Suprapubic skin (tissue), 4 donors: ENCODE results near the gene KYAT1. TPM values are rescaled to one million over a fixed set of nuclear protein-coding genes. Genes with fewer than 3 reads are reported as not detected.

Source experiments
- DNase-seq, 2 donors: peaks; one replicate each; pipeline ENCODE4 v3.0.0-alpha.2; 2019; ENCODE audit warnings: low spot score in 2 of 2
- H3K27ac ChIP-seq: fragments of 200-600 bp; sonication (generic); one replicate; pipeline ENCODE4 v1.5.1; 2019
- H3K27me3 ChIP-seq: fragments of 200-600 bp; sonication (generic); one replicate; pipeline ENCODE4 v1.5.1; 2019
- H3K36me3 ChIP-seq: fragments of 200-600 bp; sonication (generic); one replicate; pipeline ENCODE4 v1.5.1; 2019
- H3K4me1 ChIP-seq: fragments of 200-600 bp; sonication (generic); one replicate; pipeline ENCODE4 v1.5.1; 2019
- H3K4me3 ChIP-seq: fragments of 200-600 bp; sonication (generic); one replicate; pipeline ENCODE4 v1.5.1; 2019; ENCODE audit warnings: mild to moderate bottlenecking
- H3K9me3 ChIP-seq: fragments of 200-600 bp; sonication (generic); one replicate; pipeline ENCODE4 v1.5.1; 2019
- CTCF ChIP-seq, 2 donors: fragments of 200-600 bp in 1 of 2; fragments of 450-650 bp in 1 of 2; sonication (generic) in 1 of 2; IDR thresholded peaks; one replicate each; pipeline ENCODE4 v1.5.1; 2016 to 2019; ENCODE audit warnings: antibody characterized with exemption in 2 of 2, mild to moderate bottlenecking in 1 of 2, moderate library complexity in 1 of 2
- EP300 ChIP-seq: sonication (generic); formaldehyde crosslinking; IDR thresholded peaks from one replicate; pipeline ENCODE4 v1.6.1; 2017; ENCODE audit warnings: antibody characterized with exemption
- POLR2A ChIP-seq, 2 donors: fragments of 450-650 bp; IDR thresholded peaks; one replicate each; pipeline ENCODE4 v1.6.1; 2017; ENCODE audit warnings: antibody characterized with exemption in 2 of 2, mild to moderate bottlenecking in 2 of 2, moderate library complexity in 2 of 2
- POLR2AphosphoS5 ChIP-seq, 3 donors: sonication (generic); formaldehyde crosslinking; IDR thresholded peaks; one replicate each; pipeline ENCODE4 v1.6.1; 2017; ENCODE audit warnings: antibody characterized with exemption in 3 of 3
- WGBS: methylation state at CpG from one replicate; pipeline ENCODE4 v1.1.5; 2018; 5-methylcytosine and 5-hydroxymethylcytosine counted together
- total RNA-seq, 4 donors: library from RNA; depleted of rRNA; stranded (reverse); fragments of >200 nt; gene quantifications; one replicate each; pipeline ENCODE4 v1.1.0, GENCODE V29; 2016

The KYAT1 gene
- total RNA-seq, 4 donors from 2014 or later, result 10.6 to 17.1 (median 14.6) TPM

- Histone ChIP-seq H3K27me3 (no peaks in the 10 kb centered on the region), H3K9me3 (no peaks in the 10 kb centered on the region), H3K4me3 (peak overlapping the region; percentile 29), H3K36me3 (peaks cover 21% of the 10 kb centered on the region), H3K27ac (peak overlapping the region; percentile 86), H3K4me1 (peaks cover 91% of the 10 kb centered on the region)
- WGBS, result 34% methylated on average over 10 of the region's 26 CpGs
- TF ChIP-seq POLR2A (IDR thresholded peaks at IDR 0.05) (no peak), POLR2AphosphoS5 (IDR thresholded peaks at IDR 0.05) (peak in 2 of 3 donors; percentile 8 to 55)
- peak; percentile 90 to 91 for DNase-seq
Measured at GRCh38 chr9:128917151-128917849, 35.5 kb upstream of the KYAT1 start.

- no peaks in the 10 kb centered on the region for H3K27me3 ChIP-seq
- H3K4me1 ChIP-seq, result peaks cover 92% of the 10 kb centered on the region
- H3K9me3 ChIP-seq, result no peaks in the 10 kb centered on the region
- H3K27ac ChIP-seq, result peak overlapping the region; percentile 86
- peak overlapping the region; percentile 29 for H3K4me3 ChIP-seq
- WGBS, result 68% methylated on average over 11 of the region's 11 CpGs
- DNase-seq, result no peak
- TF ChIP-seq EP300 (no peak), CTCF (IDR thresholded peaks at IDR 0.05) (no peak), POLR2A (IDR thresholded peaks at IDR 0.05) (no peak), POLR2AphosphoS5 (IDR thresholded peaks at IDR 0.05) (no peak)
- H3K36me3 ChIP-seq, result peaks cover 21% of the 10 kb centered on the region
Measured at GRCh38 chr9:128916745-128917144, 35.0 kb upstream of the KYAT1 start.

GRCh38 chr9:128916204-128916603, 34.5 kb upstream of the KYAT1 start:
- H3K4me3 ChIP-seq, result peak overlapping the region; percentile 29
- H3K36me3 ChIP-seq, result peaks cover 21% of the 10 kb centered on the region
- H3K27ac ChIP-seq, result peak overlapping the region; percentile 86
- no peaks in the 10 kb centered on the region for H3K9me3 ChIP-seq
- 29% methylated on average over 14 of the region's 18 CpGs for WGBS
- DNase-seq, result no peak
- H3K4me1 ChIP-seq, result peaks cover 92% of the 10 kb centered on the region
- TF ChIP-seq POLR2AphosphoS5 (IDR thresholded peaks at IDR 0.05), result no peak
- no peak for TF ChIP-seq EP300
- no peak for TF ChIP-seq CTCF (IDR thresholded peaks at IDR 0.05)
- no peak for TF ChIP-seq POLR2A (IDR thresholded peaks at IDR 0.05)
- no peaks in the 10 kb centered on the region for H3K27me3 ChIP-seq

GRCh38 chr9:128913995-128914772, 32.4 kb upstream of the KYAT1 start:
- Histone ChIP-seq H3K4me3 (no peak overlapping the region), H3K36me3 (peaks cover 34% of the 10 kb centered on the region), H3K9me3 (no peaks in the 10 kb centered on the region), H3K27me3 (no peaks in the 10 kb centered on the region), H3K27ac (peak overlapping the region; percentile 79), H3K4me1 (peaks cover 89% of the 10 kb centered on the region)
- no peak for DNase-seq
- 83% methylated on average over 20 of the region's 23 CpGs for WGBS
- TF ChIP-seq EP300 (no peak), POLR2AphosphoS5 (IDR thresholded peaks at IDR 0.05) (no peak), CTCF (IDR thresholded peaks at IDR 0.05) (no peak), POLR2A (IDR thresholded peaks at IDR 0.05) (no peak)

GRCh38 chr9:128913048-128913900, 31.5 kb upstream of the KYAT1 start:
- peaks cover 43% of the 10 kb centered on the region for H3K36me3 ChIP-seq
- DNase-seq, result no peak
- WGBS, result 57% methylated on average over 15 of the region's 15 CpGs
- peaks cover 85% of the 10 kb centered on the region for H3K4me1 ChIP-seq
- no peaks in the 10 kb centered on the region for H3K27me3 ChIP-seq
- TF ChIP-seq CTCF (IDR thresholded peaks at IDR 0.05), result no peak
- no peak for TF ChIP-seq POLR2AphosphoS5 (IDR thresholded peaks at IDR 0.05)
- no peak for TF ChIP-seq EP300
- TF ChIP-seq POLR2A (IDR thresholded peaks at IDR 0.05), result no peak
- no peak overlapping the region for H3K4me3 ChIP-seq
- no peaks in the 10 kb centered on the region for H3K9me3 ChIP-seq
- peak overlapping the region; percentile 79 for H3K27ac ChIP-seq
